RWPE2 (cell line): ENCODE data around the gene DRG1.

ENCODE experiments used
- ATAC-seq: fragments of 200-7000 bp; cut with Tn5 transposase; 3 replicates; pipeline ENCODE4 v1.9.1; 2021; ENCODE audit warnings: low read depth
- DNase-seq: peaks from one replicate; pipeline ENCODE4 v3.0.0-alpha.2; 2020; ENCODE audit warnings: low spot score
- H3K27ac ChIP-seq: fragments of 450-650 bp; 2 replicates; pipeline ENCODE4 v1.5.1; 2017; ENCODE audit warnings: mild to moderate bottlenecking; ENCODE audit not compliant: poor library complexity, severe bottlenecking
- H3K27me3 ChIP-seq: fragments of 250-450 bp; sonication (Bioruptor Pico); 2 replicates; pipeline ENCODE4 v1.5.1; 2021; ENCODE audit warnings: mild to moderate bottlenecking, moderate library complexity; ENCODE audit not compliant: insufficient read depth, poor library complexity, severe bottlenecking
- H3K36me3 ChIP-seq: fragments of 250-450 bp; sonication (Bioruptor Pico); 2 replicates; pipeline ENCODE4 v1.5.1; 2020; ENCODE audit warnings: low read depth, mild to moderate bottlenecking, moderate library complexity
- H3K4me1 ChIP-seq: fragments of 250-450 bp; sonication (Bioruptor Pico); 2 replicates; pipeline ENCODE4 v1.5.1; 2021; ENCODE audit warnings: mild to moderate bottlenecking, moderate library complexity; ENCODE audit not compliant: insufficient read depth, poor library complexity, severe bottlenecking
- H3K4me3 ChIP-seq: fragments of 250-450 bp; sonication (Bioruptor Pico); 2 replicates; pipeline ENCODE4 v1.5.1; 2021; ENCODE audit warnings: mild to moderate bottlenecking, moderate library complexity; ENCODE audit not compliant: severe bottlenecking
- H3K9me3 ChIP-seq: fragments of 250-450 bp; sonication (Bioruptor Pico); 2 replicates; pipeline ENCODE4 v1.5.1; 2021; ENCODE audit warnings: mild to moderate bottlenecking, moderate library complexity; ENCODE audit not compliant: severe bottlenecking
- TF ChIP-seq, protein P1 (sequence below): fragments of 450-650 bp; IDR thresholded peaks from one replicate; pipeline ENCODE4 v1.5.1; 2017; ENCODE audit warnings: mild to moderate bottlenecking, moderate library complexity; ENCODE audit not compliant: poor library complexity, severe bottlenecking

Gene DRG1

DNA sequence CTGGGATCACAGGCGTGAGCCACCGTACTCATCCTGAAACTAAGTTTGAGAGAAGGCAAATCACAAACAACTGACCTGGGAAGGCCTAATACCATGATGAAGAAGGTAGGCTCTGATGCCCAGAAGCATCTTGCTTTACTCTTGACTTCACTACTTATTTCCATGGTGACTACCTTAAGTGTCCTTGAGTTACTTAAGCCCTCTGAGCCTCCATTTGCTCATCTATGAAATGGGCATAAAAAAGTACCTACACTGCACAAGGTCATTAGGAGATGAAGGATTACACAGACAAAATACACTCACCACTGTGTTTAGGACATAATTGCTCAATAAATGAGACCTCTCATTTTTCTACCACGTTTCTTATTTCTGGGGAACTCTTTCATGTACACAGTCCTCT lies 62.3 kb downstream of the DRG1 start:
- Histone ChIP-seq H3K36me3 (peaks cover 72% of the 10 kb centered on the region), H3K27ac (no peak overlapping the region), H3K27me3 (no peaks in the 10 kb centered on the region), H3K4me1 (no peaks in the 10 kb centered on the region), H3K9me3 (no peaks in the 10 kb centered on the region), H3K4me3 (no peak overlapping the region)
- TF ChIP-seq, protein P1, sequence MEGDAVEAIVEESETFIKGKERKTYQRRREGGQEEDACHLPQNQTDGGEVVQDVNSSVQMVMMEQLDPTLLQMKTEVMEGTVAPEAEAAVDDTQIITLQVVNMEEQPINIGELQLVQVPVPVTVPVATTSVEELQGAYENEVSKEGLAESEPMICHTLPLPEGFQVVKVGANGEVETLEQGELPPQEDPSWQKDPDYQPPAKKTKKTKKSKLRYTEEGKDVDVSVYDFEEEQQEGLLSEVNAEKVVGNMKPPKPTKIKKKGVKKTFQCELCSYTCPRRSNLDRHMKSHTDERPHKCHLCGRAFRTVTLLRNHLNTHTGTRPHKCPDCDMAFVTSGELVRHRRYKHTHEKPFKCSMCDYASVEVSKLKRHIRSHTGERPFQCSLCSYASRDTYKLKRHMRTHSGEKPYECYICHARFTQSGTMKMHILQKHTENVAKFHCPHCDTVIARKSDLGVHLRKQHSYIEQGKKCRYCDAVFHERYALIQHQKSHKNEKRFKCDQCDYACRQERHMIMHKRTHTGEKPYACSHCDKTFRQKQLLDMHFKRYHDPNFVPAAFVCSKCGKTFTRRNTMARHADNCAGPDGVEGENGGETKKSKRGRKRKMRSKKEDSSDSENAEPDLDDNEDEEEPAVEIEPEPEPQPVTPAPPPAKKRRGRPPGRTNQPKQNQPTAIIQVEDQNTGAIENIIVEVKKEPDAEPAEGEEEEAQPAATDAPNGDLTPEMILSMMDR: no peak
- DNase-seq (no peak), ATAC-seq (no peak)

DNA sequence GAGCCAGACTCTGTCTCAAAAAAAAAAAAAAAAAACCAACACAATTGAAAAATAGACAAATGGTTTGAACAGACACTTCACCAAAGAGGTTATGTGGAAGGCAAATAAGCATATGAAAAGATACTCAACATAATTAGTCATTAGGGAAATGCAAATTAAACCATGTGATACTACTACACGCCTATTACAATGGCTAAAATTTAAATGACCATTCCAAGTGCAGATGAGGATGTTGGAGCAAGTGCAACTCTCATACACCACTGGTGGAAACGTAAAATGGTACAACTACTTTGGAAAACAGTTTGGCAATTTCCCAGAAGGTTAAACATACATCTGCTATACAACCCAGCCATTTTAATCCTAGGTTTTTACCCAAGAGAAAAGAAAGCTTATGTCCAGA lies 65.9 kb downstream of the DRG1 start:
- DNase-seq: no peak
- H3K4me1 ChIP-seq: no peaks in the 10 kb centered on the region
- H3K4me3 ChIP-seq: no peak overlapping the region
- TF ChIP-seq, protein P1: no peak
- H3K27ac ChIP-seq: no peak overlapping the region
- H3K36me3 ChIP-seq: peaks cover 73% of the 10 kb centered on the region
- H3K9me3 ChIP-seq: no peaks in the 10 kb centered on the region
- H3K27me3 ChIP-seq: no peaks in the 10 kb centered on the region
- ATAC-seq: no peak

DNA sequence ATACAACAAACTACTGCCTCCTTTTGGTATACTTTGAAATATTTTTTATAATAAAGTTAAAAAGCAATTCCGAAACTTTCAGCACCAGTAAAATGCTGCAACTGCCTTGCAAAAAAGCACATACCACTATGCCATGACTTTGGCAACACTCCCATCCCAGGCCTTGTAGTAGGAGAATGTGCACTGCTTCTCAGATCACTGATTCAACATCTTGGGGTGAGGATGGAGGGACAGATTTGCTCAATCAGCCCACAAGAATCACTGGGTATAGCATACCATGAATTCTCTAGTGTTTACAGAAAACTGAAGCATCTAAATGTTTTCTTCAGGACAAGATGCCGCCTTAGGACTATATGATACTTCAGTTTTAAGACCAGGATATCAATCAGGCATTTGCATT lies 75.3 kb downstream of the DRG1 start:
- Histone ChIP-seq H3K4me3 (no peak overlapping the region), H3K36me3 (peaks cover 36% of the 10 kb centered on the region), H3K27ac (no peak overlapping the region), H3K4me1 (no peaks in the 10 kb centered on the region), H3K27me3 (no peaks in the 10 kb centered on the region), H3K9me3 (no peaks in the 10 kb centered on the region)
- DNase-seq (no peak), ATAC-seq (no peak)
- TF ChIP-seq, protein P1: no peak

DNA sequence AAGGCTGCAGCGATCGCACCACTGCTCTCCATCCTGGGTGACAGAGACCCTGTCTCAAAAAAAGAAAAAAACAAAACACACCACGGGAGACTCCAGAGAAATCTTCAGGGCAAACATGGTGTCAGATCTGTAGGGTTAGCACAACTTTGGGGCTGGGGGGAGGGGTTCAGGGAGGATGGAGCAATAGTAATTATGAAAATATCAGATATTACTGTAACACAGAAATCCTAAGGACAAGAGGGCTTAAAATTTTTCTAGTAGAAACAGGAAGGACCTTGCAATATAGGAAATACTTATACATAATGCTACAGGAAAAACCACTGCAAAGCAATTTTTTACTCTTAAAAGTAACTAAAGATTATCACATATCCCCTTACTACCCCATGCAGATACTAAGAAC lies 76.4 kb downstream of the DRG1 start:
- TF ChIP-seq, protein P1: no peak
- H3K9me3 ChIP-seq: no peaks in the 10 kb centered on the region
- H3K4me1 ChIP-seq: no peaks in the 10 kb centered on the region
- no peak overlapping the region for H3K27ac ChIP-seq
- H3K36me3 ChIP-seq: peaks cover 40% of the 10 kb centered on the region
- DNase-seq (no peak), ATAC-seq (no peak)
- no peak overlapping the region for H3K4me3 ChIP-seq
- H3K27me3 ChIP-seq: no peaks in the 10 kb centered on the region

DNA sequence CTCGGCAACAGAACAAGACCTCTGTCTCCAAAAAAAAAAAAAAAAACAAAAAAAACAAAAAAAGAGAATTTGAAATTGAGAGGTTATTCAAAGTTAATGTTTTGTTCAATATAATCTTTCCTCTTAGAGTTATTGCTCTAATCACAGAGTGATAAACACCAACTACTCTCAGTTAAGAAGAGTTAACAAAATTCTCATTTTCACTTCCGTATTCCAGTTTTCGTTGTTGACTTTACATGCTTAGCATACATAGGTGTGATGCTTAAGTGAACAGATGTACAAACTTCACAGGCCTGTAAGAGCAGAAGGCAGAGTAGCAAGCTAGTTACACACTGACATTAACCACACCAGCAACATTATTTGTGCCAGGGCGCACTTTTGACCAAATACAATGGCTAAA lies 77.9 kb downstream of the DRG1 start:
- TF ChIP-seq, protein P1: no peak
- ATAC-seq: no peak
- Histone ChIP-seq H3K27ac (no peak overlapping the region), H3K4me1 (no peaks in the 10 kb centered on the region), H3K4me3 (no peak overlapping the region), H3K27me3 (no peaks in the 10 kb centered on the region), H3K36me3 (peaks cover 49% of the 10 kb centered on the region), H3K9me3 (no peaks in the 10 kb centered on the region)
- DNase-seq: no peak
